Natural killer cell treated with Interleukin-12 subunit alpha and Interleukin-12 subunit beta and Interleukin-15 and Interleukin-18, amount 100 ng/mL, for 72 hours (primary cell): ENCODE measurements around the gene TCF15. TPM values are rescaled to one million over a fixed set of nuclear protein-coding genes. Genes with fewer than 3 reads are reported as not detected.
"Not testable (repeated sequence)": the region's sequence is repeated elsewhere in the genome, so short reads cannot be mapped to it uniquely, and the experiment has no call there.

Experiments used
- ATAC-seq, 2 donors: fragments of 150-1000 bp; cut with Tn5 transposase in 1 of 2; sonication (Bioruptor Pico), chemical (Tn5 transposase) in 1 of 2; 2 replicates each; pipeline ENCODE4 v1.10.0; 2021
- DNase-seq: peaks from one replicate; pipeline ENCODE4 v3.0.0; 2022; ENCODE audit warnings: low spot score
- H3K27ac Mint-ChIP-seq, 2 donors: 1 replicate in 1 of 2; 2 replicates in 1 of 2; pipeline ENCODE4 v1.8.0; 2022; ENCODE audit warnings: mixed read lengths in 2 of 2, mild to moderate bottlenecking in 1 of 2, moderate library complexity in 1 of 2
- H3K27me3 Mint-ChIP-seq, 2 donors: 1 replicate in 1 of 2; 2 replicates in 1 of 2; pipeline ENCODE4 v1.8.0; 2022; ENCODE audit warnings: mixed read lengths in 2 of 2
- H3K36me3 Mint-ChIP-seq: one replicate; pipeline ENCODE4 v1.8.0; 2022; ENCODE audit warnings: mixed read lengths
- H3K4me1 Mint-ChIP-seq, 2 donors: 1 replicate in 1 of 2; 2 replicates in 1 of 2; pipeline ENCODE4 v1.8.0; 2022; ENCODE audit warnings: low read depth in 2 of 2, mixed read lengths in 2 of 2, mild to moderate bottlenecking in 1 of 2
- H3K4me3 Mint-ChIP-seq: one replicate; pipeline ENCODE4 v1.8.0; 2022; ENCODE audit warnings: mixed read lengths
- H3K9me3 Mint-ChIP-seq: 2 replicates; pipeline ENCODE4 v1.8.0; 2022; ENCODE audit warnings: mixed read lengths
- total RNA-seq, 2 donors: library from RNA; stranded (reverse); gene quantifications; one replicate each; pipeline ENCODE4 v1.2.3, GENCODE V29; 2022

Gene TCF15
- total RNA-seq, 2 donors from 2014 or later = 0.36 TPM; not detected in 1

DNA sequence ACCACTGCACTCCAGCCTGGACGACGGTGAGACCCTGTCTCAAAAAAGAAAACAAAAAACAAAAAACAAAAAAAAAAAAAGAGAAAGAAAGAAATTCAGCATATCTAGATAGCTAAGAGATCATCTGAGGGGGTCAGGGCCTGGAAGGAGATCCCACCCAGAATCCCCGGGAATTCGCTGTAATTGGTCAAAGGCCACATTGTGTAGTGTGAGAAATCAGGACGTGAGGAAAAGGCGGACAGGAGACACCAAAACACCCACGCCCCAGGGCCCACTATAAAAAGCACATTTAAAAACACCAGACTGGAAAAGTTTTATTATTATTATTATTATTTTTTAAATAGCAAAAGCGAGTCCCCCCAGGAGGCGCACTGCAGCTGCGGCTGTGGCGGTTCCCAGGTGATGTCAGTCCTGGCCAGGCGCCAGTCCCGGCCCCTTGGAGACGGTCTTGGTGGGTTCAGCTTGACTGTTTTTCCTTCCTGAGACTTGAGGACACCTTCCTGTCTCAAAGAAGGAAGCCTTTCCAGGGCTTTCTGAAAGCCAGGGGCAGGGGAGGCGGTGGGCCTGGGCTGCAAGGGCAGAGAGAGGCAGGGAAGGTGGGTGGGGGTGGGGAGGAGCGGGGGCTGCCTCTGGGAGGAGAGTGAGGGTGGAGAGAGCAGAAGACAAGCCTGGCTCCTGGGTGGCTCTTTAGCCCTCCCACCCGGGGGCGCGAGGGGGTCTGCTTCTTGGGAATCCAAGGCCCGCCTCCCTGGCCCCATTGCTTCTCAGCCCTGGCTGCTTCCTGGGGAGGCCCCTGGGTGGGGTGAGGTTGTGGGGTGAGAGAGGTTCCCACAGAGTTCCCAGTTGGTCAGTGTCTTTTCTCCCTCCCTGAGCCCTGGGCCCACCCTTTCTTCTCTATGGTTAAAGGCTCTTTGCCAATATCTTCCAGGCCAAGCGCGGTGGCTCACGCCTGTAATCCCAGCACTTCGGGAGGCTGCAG, 14.5 kb downstream of the TCF15 start:
- no peak overlapping the region for H3K27ac Mint-ChIP-seq
- ATAC-seq (no peak), DNase-seq (no peak)
- peaks cover 0 to 5% of the 10 kb centered on the region in 2 donors for H3K4me1 Mint-ChIP-seq
- no peak overlapping the region for H3K4me3 Mint-ChIP-seq
- H3K36me3 Mint-ChIP-seq = no peaks in the 10 kb centered on the region
- peaks cover 0 to 14% of the 10 kb centered on the region in 2 donors for H3K27me3 Mint-ChIP-seq
- no peaks in the 10 kb centered on the region for H3K9me3 Mint-ChIP-seq

DNA sequence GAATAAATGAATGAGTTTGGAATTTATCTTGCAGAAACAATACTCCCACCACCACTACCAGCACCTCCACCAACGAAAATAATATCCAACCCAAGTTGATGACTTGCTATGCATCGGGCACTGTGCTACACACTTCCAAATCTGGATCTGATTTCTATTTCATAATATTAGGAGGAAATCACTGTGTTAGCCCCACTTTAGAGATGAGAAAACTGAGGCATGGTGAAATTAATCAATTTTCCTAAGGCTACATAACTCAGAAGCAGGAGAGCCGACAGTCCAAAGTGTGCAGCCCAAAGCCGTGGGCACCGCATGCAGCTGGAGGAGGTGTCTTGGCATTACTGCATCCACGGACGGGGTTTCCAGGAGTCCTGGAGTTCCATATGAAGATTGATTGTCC, 17.6 kb downstream of the TCF15 start:
- Mint-ChIP-seq H3K27ac (no peak overlapping the region), H3K36me3 (no peaks in the 10 kb centered on the region), H3K4me3 (no peak overlapping the region), H3K9me3 (no peaks in the 10 kb centered on the region), H3K4me1 (peaks cover 0 to 5% of the 10 kb centered on the region in 2 donors), H3K27me3 (peaks cover 4 to 21% of the 10 kb centered on the region in 2 donors)
- ATAC-seq = no peak
- no peak for DNase-seq

DNA sequence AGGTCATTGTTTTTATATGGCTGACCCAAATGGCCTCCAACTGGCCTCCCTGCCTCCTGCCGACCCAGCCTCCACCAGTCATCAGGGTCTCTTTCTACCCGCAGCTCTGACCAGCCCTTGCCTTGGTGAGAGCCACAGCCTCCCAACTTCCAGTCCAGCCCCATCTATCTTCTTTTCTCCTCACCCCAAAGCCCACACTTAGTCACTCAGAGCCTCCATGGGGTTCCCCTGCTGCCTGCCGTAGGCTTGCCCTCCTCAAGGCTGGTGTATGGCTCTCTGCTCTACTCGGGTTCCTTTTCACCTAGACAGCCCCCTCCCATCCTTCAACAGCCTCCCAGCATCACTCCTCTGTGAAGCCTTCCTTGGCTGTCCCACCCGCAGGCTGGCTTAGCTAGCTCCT, 18.2 kb downstream of the TCF15 start:
- Mint-ChIP-seq H3K9me3 (no peaks in the 10 kb centered on the region), H3K36me3 (no peaks in the 10 kb centered on the region), H3K27ac (no peak overlapping the region), H3K4me1 (peaks cover 0 to 5% of the 10 kb centered on the region in 2 donors), H3K27me3 (peaks cover 4 to 21% of the 10 kb centered on the region in 2 donors), H3K4me3 (no peak overlapping the region)
- DNase-seq (no peak), ATAC-seq (no peak)

DNA sequence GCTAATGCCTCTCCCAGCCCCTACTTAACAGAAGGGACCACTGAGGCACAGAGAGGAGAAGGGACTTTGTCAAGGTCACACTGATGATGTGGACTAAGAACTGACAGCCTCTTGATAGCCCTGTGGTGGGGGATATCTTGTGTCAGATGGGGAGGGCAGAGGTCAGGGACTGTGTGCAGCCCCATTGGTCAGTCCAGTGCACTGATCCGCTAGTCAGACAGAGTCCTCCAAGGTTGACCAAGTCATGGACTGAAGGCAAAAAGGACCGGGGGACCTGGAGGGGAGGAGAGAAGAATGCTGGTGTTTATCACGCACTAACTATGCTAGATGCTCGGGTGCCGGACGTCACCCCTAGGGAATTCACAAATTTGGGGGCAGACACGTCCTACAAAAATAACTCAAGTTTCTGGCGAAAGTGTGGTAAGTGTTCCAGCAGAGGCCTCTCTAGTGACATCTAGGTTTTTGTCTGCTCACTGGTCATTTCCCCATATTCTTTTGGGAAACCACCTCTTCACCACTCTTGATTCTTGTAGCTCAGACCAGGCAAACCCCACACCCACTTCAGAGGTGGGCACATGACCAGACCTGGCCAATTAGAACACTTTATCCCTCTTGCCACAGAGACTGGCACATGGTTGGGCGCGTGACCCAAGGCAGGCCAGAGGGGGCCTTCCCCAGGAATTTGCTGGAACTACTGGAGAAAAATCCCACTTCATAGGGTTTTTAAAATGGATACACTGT, 21.0 kb downstream of the TCF15 start:
- peaks cover 0 to 5% of the 10 kb centered on the region in 2 donors for H3K4me1 Mint-ChIP-seq
- no peaks in the 10 kb centered on the region for H3K9me3 Mint-ChIP-seq
- ATAC-seq (peak in 1 of 2 donors; percentile 28), DNase-seq (no peak)
- peaks cover 4 to 21% of the 10 kb centered on the region in 2 donors for H3K27me3 Mint-ChIP-seq
- no peaks in the 10 kb centered on the region for H3K36me3 Mint-ChIP-seq
- H3K4me3 Mint-ChIP-seq = no peak overlapping the region
- H3K27ac Mint-ChIP-seq = no peak overlapping the region

DNA sequence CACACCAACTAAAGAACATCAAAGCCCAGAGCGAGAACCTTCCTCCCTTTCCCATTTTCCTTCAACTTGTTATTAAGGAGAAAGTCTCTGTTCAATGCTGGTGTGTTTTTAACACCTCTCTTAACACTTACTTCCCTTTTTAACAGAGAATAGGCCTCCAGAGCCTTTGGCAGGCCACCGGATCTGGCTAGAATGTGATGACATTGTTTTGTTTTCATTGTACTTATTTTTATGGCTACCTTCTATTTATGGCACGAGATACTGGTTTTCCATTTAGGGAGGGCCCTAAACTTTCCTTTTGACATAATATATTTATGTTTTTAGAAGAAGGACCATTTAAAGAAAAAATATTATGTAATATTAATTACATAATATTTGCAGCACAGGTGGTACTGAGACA, 21.6 kb downstream of the TCF15 start:
- Mint-ChIP-seq H3K4me3 (no peak overlapping the region), H3K4me1 (peaks cover 0 to 5% of the 10 kb centered on the region in 2 donors), H3K36me3 (no peaks in the 10 kb centered on the region), H3K27ac (no peak overlapping the region), H3K9me3 (no peaks in the 10 kb centered on the region), H3K27me3 (peaks cover 4 to 21% of the 10 kb centered on the region in 2 donors)
- DNase-seq = no peak
- no peak for ATAC-seq

GRCh38 chr20:584971-585301, 25.2 kb downstream of the TCF15 start:
- no peak for DNase-seq
- no peaks in the 10 kb centered on the region for H3K9me3 Mint-ChIP-seq
- no peak for ATAC-seq
- no peak overlapping the region for H3K4me3 Mint-ChIP-seq
- H3K36me3 Mint-ChIP-seq = no peaks in the 10 kb centered on the region
- no peaks in the 10 kb centered on the region for H3K4me1 Mint-ChIP-seq
- H3K27me3 Mint-ChIP-seq = peaks cover 3 to 6% of the 10 kb centered on the region in 2 donors
- no peak overlapping the region for H3K27ac Mint-ChIP-seq

DNA sequence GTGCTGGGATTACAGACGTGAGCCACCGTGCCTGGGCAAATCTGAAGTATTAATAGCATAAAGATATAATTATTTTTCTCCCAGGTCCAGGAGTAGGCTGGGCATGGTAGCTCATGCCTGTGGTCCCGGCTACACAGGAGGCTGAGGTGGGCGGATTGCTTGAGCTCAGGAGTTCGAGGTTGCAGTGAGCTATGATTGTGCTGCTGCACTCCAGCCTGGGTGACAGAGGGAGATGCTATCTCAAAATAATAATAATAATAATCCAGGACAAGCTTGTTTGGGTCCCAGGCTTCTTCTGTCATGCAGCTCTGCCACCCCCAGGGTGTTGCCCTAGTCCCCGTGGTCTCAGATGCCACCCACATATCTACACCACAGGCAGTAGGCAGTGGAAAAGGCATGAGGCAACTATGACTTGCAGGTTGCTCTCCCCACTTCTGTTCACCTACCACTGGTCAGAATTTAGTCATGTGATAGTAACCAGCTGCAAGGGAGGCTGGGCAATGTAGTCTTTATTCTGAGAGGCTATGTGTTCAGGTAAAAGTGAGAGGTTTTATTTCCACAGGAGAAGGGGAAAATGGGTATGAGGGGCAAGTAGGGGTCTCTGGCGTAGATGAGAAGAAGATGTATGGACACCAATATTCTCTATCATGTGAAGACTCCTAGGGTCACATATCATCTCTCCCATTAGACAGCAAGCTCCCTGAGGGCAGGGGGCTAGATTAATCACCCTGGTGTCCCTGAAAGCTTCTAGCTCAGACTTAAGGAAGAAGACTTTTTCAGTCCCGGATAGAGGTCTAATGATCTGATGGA, 25.7 kb downstream of the TCF15 start:
- DNase-seq = no peak
- H3K4me3 Mint-ChIP-seq = no peak overlapping the region
- ATAC-seq = no peak
- H3K9me3 Mint-ChIP-seq = no peaks in the 10 kb centered on the region
- no peaks in the 10 kb centered on the region for H3K36me3 Mint-ChIP-seq
- peaks cover 3 to 6% of the 10 kb centered on the region in 2 donors for H3K27me3 Mint-ChIP-seq
- H3K4me1 Mint-ChIP-seq = no peaks in the 10 kb centered on the region
- H3K27ac Mint-ChIP-seq = no peak overlapping the region

GRCh38 chr20:582204-582603, 27.9 kb downstream of the TCF15 start:
- no peak overlapping the region for H3K4me3 Mint-ChIP-seq
- ATAC-seq (no peak), DNase-seq (no peak)
- no peaks in the 10 kb centered on the region for H3K4me1 Mint-ChIP-seq
- H3K9me3 Mint-ChIP-seq = no peaks in the 10 kb centered on the region
- H3K27ac Mint-ChIP-seq = no peak overlapping the region
- H3K27me3 Mint-ChIP-seq = peaks cover 3 to 6% of the 10 kb centered on the region in 2 donors
- no peaks in the 10 kb centered on the region for H3K36me3 Mint-ChIP-seq

- not testable (repeated sequence) for H3K4me1 Mint-ChIP-seq, H3K27ac Mint-ChIP-seq, H3K9me3 Mint-ChIP-seq, DNase-seq, H3K36me3 Mint-ChIP-seq, ATAC-seq, H3K4me3 Mint-ChIP-seq
- H3K27me3 Mint-ChIP-seq = peaks cover 6 to 19% of the 10 kb centered on the region in 2 donors
Measured at GRCh38 chr20:578940-579690, 31.0 kb downstream of the TCF15 start.

GRCh38 chr20:577167-577791, 32.8 kb downstream of the TCF15 start:
- Mint-ChIP-seq H3K4me3 (no peak overlapping the region), H3K4me1 (no peaks in the 10 kb centered on the region), H3K36me3 (no peaks in the 10 kb centered on the region)

GRCh38 chr20:576156-576555, 34.0 kb downstream of the TCF15 start:
- DNase-seq = no peak
- Mint-ChIP-seq H3K27me3 (peaks cover 21 to 32% of the 10 kb centered on the region in 2 donors), H3K36me3 (no peaks in the 10 kb centered on the region), H3K4me1 (no peaks in the 10 kb centered on the region), H3K4me3 (no peak overlapping the region), H3K9me3 (no peaks in the 10 kb centered on the region), H3K27ac (no peak overlapping the region)
- ATAC-seq = no peak

More at GRCh38 chr20:577167-577791, 32.8 kb downstream of the TCF15 start:
- no peak for DNase-seq
- H3K27ac Mint-ChIP-seq = no peak overlapping the region
- H3K9me3 Mint-ChIP-seq = no peaks in the 10 kb centered on the region
- peaks cover 17 to 30% of the 10 kb centered on the region in 2 donors for H3K27me3 Mint-ChIP-seq
- no peak for ATAC-seq

DNA sequence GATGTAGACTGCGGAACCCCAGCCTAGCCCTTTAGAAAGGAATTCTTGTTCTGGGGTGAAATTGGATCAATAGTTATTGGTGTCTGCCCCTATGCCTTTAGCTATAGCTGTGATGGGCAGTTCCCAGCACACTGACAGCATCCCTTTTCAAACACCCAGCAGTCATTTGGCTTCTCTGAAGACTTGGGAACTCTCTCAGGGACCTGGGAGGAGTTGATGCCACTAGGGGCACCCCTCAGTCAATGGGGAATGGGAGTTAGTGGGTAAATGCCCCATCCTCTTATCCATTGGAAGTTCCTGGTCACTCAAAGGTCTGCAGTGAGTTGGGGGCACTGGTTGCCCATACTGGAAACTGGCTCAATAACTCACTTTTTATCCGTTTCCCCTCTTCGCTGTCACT, 34.9 kb downstream of the TCF15 start:
- H3K4me3 Mint-ChIP-seq = no peak overlapping the region
- no peaks in the 10 kb centered on the region for H3K4me1 Mint-ChIP-seq
- ATAC-seq = no peak
- no peaks in the 10 kb centered on the region for H3K36me3 Mint-ChIP-seq
- peaks cover 21 to 32% of the 10 kb centered on the region in 2 donors for H3K27me3 Mint-ChIP-seq
- no peaks in the 10 kb centered on the region for H3K9me3 Mint-ChIP-seq
- no peak overlapping the region for H3K27ac Mint-ChIP-seq
- DNase-seq = no peak
